Medulla oblongata (tissue), 1 donor: ENCODE data around the gene PRKG1.
"Not testable (repeated sequence)": the region's sequence is repeated elsewhere in the genome, so short reads cannot be mapped to it uniquely, and the experiment has no call there.

ENCODE experiments used
- DNase-seq: peaks from one replicate; pipeline ENCODE4 v3.0.0-alpha.2; 2015; ENCODE audit errors: extremely low spot score

Gene PRKG1

DNA sequence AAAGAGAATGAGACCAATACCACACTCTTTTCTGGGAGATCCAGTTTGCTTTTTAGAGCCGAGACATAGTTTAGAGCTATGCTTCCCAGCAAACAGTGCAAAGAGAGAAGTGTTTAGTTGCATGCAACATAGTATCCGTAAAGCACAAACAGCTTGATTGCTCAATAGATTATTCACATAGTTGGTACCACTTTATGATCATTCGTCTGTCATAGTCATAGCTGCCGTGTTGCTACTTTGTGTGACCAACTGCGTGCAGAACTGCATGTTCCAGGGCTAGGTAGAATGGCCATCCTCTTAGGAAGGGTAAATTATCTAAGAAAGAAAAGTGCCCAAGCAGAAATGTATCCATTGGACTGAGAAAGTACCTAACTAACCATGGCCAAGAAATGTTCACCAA is 1036.3 kb downstream of the PRKG1 start:
- no peak for DNase-seq

DNA sequence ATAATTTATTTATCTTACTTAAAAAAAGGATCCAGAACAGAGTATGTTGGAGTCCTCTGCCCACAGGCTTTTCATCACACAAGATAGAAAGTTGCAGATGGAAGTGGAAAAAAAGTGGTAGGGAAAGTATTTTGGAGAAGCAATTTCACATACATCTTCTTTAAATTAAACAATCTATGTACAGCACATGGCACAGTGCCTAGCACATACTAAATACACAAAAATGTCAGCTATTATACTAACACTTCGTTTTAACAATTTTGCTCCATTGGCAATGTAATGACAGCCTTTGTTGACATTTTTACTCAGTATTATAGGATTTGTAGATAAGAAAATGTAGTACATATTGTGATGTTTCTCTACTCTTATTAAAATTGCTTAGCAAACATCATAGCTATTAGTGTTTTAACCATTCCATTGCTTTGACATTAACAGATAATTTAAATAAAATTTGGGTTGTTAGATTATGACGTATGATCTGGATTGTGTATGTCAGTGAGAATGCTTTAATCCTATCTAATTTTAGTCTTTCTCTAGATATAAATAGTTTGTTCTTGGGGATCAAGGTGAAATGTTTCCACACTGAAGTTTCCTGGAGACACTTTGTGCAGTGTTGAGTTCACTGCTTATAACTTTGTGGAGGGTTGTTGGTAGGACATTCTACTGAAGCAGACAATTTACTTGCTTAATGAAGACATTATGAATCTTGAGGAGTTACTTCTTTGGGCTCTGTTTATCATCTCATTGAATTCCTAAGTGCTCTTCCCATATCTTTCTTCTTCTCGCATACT is 1037.0 kb downstream of the PRKG1 start:
- no peak for DNase-seq

DNA sequence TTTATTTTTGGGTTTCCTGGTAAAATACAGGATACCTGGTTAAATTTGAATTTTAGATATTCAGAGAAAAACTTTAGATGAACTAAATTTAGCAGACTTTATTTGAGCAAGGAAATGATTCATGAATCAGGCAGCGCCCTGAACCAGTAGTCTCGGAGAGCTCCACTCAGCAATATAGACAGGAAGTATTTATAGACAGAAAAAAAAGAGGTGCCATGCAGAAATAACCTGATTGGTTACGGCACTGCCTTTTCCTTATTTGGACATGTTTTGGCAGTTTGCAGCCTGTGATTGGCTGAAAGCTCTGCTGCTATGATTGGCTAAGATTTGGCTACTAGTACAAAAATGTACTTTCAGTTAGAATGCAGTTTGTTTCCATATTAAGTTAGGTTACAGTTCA is 1041.5 kb downstream of the PRKG1 start:
- no peak for DNase-seq

DNA sequence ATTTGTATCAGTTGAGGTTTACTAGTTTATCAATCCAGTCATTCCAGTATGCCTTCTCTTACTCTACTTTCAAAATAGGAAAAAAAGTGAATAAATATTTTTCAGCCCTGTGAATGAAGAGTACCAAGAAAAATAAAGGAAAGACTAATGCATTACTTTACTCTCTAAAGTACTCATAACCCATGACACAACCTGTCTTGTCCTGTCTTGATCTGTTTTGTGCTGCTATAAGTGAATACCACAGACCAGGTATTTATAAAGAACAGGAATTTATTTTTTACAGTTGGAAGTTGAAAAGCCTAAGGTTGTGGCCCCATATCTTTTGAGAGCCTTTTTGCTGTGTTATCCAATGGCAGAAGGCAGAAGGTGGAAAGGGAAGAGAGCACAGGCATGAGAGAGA is 1045.2 kb downstream of the PRKG1 start:
- no peak for DNase-seq

DNA sequence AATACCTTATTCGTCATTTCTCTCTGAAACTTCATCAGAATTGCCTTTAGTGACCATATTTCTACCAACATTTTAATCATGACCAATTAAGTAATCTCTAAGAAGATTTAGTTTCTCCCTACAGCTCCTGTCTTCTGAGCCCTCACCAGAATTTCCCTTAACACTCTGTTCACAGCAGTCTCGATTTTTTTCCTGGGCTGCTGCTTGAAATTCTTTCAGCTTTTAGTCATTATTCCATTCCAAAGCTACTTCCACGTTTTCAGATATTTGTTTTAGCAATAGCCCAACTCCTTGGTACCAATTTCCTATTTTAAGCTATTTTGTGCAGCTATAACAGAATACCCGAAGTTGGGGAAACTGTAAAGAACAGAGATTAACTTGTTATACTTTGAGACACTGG is 1047.4 kb downstream of the PRKG1 start:
- no peak for DNase-seq

DNA sequence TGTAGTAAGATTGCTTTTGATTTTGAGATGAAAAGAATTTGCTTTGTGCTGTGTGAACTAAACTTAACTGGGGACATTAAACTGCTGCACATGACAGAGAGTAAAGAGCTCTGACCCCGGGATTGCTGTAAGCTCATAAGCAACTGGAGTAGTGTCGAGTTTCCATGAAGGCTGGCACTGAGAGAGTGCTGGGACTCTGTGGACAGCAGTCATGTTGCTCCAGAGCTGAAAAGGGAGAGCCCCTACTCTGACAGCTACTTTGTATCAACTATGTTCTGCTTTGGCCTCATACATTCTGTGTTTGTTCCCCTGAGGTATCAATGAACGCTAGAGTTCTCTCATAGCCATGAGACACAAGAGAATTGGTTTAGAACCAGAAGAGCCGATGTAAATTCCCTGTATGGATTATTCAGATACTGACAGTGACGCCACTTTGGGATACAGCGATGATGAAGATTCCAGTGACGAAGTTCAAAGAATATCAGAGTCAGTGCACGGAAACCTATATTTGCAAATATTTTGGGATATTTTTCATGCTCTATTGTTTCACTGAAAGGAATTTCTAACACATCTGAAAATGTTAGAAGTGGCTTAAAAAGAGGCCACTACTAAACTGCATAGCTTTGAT is 1053.9 kb downstream of the PRKG1 start:
- no peak for DNase-seq

DNA sequence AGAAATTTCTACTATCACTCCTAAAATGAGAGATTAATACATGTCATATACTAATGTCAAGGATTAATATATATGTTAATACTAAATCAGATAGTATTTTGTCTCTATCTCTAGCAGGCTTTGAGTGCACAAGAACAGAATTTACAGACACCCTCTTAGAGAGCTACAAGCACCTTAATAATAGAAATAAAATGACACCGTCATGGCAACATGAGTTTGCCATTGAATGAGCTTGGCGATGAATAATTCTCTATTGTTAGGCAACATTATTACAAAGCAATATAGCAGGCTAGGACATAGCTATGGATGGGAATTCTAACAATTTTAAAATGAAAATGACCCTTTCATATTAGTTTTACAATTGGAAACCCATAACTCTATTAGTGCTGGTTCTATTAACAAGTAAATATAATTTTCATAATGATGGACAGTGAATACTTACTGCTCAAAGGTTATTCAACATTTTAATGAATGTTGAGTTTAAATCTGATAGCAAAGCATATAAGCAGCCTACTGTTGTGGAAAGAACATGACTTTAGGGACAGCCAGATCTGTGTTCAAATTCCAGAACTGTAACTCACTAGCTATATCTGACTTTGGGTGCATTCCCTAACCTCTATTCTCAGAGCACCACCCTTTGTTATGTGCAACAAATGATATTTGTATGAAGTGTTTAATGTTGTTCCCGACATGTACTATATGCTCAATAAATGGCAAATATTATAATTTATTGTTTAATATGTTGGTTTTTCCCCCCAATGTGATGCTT is 1055.3 kb downstream of the PRKG1 start:
- DNase-seq = no peak

DNA sequence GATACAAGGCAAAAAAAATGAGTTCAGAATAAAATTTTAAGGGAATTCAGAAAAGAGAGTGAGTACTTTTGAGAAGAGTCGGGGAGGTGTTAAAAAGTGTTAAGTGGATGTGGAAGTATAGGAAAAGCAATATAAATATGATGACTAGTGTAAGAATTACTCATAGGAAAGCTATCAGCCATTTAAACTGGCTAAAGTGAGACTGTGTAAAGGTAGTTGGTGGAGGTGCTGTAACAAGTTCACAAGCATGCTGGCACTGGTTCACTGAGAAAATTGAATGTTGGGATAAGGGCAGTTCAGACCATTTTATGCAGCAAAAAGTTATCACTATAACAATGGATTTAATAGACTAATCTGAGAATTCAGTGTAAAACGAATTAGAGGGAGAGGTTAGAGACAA is 1060.8 kb downstream of the PRKG1 start:
- no peak for DNase-seq

DNA sequence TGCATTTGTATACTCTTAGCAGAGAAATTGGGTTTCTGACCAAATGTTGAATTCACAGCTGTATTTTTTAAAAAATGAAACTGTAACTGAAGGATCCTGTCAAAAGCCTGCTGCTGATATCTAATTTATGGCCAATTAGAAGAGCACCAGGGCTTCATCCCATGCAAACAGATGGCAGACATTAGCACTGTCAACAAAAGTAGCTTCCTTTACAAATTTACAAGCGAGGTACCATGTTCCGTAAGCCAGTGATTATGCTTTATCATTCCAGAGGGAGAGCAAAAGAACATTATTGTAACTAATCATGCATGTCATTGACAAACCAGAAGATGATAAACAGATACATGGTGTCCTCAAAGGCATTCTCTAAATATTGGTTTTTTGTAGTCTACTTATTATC is 1062.6 kb downstream of the PRKG1 start:
- DNase-seq = no peak

DNA sequence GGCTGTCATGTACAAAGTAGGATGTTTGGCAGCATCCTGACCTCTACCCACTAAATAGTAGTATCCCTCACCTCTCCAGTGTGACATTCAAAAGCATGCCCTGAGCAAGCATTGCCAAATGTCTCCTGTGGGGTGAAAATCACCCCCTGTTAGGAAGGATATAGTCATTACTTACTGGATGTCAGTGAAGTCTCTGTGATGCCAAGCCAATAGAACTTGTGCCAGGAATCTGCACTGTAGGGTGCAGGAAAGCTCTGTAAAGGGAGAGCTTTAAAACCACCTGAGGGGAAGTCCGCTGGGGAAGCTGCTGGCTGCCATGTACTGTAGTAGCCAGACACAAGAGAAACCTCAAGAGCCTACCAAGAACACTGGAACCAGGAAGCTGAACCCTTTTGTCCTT is 1069.1 kb downstream of the PRKG1 start:
- no peak for DNase-seq

DNA sequence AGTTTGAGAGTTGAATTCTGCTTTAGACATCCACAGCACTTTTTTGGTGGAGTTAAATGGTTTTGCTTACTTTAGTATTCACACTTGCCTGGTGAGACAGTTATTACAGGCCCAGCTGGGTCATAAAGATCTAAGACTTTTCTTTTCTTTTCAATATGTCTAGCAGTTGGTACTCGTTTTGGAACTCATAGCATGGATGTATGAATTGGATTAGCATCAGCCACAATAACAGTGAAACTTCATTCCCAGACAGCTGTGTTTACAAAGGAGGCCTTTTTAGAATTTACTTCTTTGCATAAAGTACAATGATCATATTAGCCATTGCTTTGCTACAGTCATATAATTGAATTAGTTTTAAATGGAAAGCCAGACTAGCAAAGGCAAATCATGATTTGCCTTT is 1071.3 kb downstream of the PRKG1 start:
- no peak for DNase-seq

DNA sequence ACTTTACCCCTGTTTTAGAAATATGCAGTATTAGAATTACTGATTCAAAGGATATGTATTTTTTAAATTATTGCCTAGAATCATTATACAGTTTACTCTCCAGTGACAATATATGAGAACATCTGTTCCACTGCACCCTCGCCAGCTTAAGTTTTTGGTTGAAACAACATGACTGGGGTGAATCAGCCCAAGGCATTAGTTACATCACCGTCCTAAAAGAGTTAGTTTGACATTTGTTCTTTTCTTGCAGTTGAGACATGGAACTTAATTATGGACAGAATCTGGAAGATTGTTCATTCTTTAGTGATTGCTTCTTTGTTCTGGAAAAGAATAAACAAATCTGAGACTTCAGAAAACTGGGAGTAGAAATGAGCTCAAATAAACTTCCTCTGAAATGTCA is 1072.5 kb downstream of the PRKG1 start:
- DNase-seq = no peak

DNA sequence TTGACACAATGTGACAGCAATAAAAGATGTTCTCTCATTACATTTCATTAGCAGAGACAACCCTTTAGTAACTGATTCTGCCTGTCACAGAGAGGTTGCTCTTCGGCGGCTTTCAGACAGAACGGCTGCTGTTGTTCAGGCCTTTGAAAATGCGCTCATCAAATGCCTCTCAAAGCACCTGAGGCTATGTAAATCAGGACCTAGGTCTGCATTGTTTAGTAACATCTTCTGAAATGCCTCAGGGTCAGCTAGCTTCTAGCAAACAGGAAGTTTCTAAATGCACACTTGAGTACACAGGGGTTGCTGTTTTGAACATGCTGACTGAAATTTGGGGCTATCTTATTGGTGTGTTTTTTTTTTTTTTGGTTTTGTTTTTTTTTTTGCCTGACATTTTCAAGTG is 1096.5 kb downstream of the PRKG1 start:
- no peak for DNase-seq

DNA sequence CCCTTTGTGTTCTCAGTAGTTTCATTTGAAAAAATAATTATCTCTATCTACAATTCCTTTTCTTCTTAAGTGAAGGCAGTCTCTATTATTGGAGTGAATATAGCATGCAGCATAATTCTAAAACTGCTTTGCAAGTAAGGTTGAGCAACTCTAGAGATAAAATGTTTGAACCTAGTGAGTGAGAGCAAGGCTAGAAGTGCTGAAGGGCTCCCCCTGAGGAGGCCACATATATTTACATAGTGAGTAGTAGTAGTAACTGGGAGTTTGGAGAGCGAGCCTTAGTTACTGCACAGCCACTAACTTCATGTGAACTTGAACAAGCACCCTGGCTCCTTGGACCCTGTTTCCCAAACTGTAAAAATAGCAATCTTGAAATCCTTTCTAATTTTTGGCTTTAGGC is 1098.3 kb downstream of the PRKG1 start:
- DNase-seq = no peak

DNA sequence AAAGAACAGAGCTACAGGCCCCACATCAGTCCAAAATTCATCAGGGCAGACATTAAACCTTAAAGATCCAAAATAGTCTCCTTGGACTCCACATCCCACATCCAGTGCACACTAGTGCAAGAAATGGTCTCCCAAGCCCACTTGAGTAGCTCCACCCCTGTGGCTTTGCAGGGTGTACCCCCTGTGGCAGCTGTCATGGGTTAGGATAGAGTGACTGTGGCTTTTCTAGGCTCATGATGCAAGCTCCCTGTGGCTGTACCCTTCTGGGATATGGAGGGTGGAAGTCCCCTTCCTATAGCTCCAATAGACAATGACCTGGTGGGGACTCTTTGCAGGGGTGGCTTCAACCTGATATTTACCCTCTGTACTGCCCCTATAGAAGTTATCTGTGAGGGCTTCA is 1111.0 kb downstream of the PRKG1 start:
- DNase-seq = no peak

DNA sequence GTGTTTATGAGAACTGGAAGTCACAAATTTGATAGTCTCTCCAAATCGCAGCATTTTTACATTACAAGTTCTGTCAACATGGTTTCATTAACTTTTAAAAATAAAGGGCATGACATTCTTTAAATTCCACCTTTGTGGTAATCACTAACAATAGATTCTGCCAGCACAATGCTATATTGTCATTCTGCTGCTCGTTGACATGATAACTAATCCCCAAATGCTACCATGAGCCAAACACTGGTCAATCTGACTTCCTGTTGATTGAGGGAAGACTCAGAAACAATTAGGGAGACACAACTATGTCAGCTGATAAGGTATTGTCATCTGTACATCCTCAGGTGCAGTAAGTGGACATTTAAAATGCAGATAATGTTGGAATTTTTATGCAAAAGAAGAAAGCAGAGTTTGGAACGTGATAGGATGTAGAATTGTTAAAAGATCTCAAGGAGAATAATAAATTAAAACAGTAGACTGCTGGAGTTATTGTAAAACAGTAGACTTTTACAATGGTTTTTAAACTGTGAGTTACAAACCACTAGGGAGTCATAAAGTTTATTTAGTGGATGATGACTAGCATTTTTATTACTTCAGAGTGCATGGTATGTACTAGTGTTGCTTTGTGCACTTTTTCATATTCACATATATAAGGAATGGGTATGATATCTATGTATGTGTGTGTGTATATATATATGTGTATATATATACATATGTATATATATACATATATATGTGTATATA is 1113.4 kb downstream of the PRKG1 start:
- DNase-seq = no peak

DNA sequence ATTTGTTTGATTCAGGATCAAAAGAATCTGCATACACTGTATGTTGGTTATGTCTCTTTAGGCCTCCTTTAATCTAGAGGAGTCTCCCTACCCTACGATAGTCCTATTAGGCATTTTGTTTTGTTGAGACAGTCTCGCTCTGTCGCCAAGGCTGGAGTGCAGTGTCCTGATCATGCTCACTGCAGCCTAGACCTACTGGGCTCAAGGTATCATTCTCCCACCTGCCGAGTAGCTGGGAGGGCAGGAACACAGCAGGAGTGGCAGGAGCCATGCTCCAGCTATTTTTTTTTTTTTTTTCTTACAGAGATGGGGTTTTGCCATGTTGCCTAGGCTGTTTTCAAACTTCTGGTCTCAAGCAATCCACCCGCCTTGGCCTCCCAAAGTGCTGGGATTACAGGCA is 1116.8 kb downstream of the PRKG1 start:
- no peak for DNase-seq

DNA sequence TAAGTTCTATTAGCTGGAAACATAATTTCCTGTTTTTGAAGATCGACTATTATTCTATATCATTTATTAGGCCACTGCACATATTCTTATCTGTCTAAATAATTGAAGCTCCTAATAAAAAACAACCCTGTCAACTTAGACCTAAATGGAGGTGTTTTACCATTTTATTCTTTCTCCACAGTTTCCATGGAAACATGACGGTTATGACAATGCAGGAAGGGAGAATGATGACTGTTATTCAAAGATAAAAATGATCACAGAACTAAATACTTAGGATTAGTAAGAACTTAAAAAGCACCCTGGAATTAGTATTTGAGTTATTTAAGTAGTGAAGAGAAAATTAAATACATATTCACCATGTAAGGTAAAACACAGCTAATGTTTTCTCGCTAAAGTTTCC is 1119.9 kb downstream of the PRKG1 start:
- no peak for DNase-seq

DNA sequence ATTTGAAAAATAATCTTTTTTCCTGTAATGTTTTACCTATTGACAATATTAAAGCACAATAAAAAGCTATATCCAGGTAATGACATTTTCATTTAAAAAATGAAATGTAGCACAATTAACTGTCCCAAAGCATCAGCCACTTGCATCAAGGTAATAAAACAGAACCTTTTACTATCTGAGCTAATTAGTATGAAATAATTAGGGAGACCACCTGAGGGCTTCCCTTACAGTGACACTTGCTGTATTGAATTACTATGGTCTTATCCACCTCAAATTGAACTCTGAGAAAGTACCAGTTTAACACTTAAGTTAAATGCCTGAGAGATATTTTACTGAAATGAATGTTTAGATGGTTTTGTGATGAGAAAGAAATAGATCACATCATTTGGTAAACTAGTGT is 1120.4 kb downstream of the PRKG1 start:
- DNase-seq = no peak

DNA sequence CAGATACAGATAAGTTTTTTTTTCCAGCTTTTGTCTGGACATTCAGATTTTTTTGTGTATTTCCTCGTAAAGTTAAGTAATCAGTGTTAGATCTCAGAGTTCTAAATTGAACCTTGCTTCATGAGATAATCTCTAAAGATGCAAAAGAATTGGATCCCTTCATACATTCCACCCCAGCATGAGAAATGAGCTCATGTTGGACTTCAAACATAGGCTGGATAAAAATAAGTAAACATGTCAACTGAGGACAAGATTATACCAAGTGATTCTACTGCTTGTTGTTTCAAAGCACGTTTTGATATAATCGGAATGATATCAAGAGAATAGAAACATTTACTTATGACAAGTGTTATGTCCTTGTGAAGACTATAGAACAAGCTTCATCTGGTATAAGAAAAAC is 1122.8 kb downstream of the PRKG1 start:
- DNase-seq = no peak

DNA sequence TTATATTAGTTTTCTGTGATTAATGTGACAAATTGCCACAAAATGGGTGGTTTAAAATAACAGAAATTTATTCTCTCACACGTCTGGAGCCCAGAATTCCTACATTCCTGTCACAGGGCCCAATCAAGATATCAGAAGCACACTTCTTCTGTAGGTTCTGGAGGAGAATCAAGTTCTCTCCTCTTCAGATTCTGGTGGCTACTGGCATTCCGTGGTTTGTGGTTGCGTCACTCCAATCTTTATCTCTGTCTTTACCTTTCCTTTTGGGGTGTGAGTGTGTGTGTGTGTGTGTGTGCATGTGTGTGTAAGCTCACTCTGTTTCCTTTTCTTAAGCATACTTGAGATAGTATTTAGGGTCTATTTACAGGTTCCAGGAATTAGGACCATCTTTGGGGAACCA is 1124.3 kb downstream of the PRKG1 start:
- no peak for DNase-seq

DNA sequence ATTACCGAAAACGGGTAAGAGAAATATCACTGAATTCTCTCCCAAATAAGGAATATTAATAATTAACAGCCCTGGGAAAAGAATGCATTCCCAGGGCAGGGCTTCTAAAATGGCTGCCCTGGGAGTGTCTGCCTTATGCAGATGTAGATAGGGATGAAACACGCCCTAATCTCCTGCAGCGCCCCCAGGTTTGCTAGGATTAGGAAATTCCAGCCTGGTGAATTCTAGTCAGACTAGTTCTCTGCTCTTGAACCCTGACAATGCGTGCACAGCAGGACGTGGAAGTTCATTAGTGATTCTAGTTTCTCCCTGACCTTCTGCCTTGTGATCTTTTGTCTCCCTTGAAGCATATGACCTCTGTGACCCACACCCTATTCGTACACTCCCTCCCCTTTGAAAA is 1130.6 kb downstream of the PRKG1 start:
- DNase-seq = not testable (repeated sequence)
